ENCODE results near the gene ZNF358.

DNA sequence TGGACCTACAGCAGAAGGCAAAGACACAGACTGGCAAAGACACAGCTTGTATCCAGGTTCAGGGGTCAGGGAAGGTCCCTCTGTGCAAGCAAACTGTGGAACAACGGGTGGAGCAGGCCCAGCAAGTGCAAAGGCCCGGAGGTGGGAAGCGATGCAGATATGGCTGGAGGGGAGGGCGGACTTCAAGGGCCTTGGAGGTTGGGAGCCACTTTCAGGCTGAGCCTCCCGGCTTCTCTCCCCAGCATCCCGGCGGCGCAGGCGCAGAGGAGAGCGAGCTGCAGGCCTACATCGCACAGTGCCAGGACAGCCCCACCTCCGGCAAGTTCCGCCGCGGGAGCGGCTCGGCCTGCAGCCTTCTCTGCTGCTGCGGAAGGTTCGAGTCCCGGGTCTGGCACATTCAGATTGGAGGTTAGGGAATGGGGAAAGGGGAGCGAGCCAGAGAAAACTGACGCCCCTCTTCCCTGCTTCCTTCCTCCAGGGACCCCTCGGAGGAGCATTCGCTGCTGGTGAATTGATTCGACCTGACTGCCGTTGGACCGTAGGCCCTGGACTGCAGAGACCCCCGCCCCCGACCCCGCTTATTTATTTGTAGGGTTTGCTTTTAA, 17.5 kb downstream of the ZNF358 start:
- TF ChIP-seq, protein P1, sequence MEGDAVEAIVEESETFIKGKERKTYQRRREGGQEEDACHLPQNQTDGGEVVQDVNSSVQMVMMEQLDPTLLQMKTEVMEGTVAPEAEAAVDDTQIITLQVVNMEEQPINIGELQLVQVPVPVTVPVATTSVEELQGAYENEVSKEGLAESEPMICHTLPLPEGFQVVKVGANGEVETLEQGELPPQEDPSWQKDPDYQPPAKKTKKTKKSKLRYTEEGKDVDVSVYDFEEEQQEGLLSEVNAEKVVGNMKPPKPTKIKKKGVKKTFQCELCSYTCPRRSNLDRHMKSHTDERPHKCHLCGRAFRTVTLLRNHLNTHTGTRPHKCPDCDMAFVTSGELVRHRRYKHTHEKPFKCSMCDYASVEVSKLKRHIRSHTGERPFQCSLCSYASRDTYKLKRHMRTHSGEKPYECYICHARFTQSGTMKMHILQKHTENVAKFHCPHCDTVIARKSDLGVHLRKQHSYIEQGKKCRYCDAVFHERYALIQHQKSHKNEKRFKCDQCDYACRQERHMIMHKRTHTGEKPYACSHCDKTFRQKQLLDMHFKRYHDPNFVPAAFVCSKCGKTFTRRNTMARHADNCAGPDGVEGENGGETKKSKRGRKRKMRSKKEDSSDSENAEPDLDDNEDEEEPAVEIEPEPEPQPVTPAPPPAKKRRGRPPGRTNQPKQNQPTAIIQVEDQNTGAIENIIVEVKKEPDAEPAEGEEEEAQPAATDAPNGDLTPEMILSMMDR (IDR thresholded peaks at IDR 0.05) = no peak
- no peak for TF ChIP-seq POLR2AphosphoS5 (IDR thresholded peaks at IDR 0.05)
- no peak for TF ChIP-seq POLR2A (IDR thresholded peaks at IDR 0.05)
- TF ChIP-seq EP300 (IDR thresholded peaks at IDR 0.05) = no peak

Data from upper lobe of left lung (tissue), 4 donors.